ENCODE results near the gene ACTMAP. TPM values are rescaled to one million over a fixed set of nuclear protein-coding genes. Genes with fewer than 3 reads are reported as not detected.
"Not testable (repeated sequence)": the region's sequence is repeated elsewhere in the genome, so short reads cannot be mapped to it uniquely, and the experiment has no call there.

Gene ACTMAP
- total RNA-seq, 1 donor from 2014 or later = 1.9 TPM

- Histone ChIP-seq H2AFZ (replicated peaks) (no peak overlapping the region), H3F3A (ENCODE audit: low read depth) (no peaks in the 10 kb centered on the region), H3K36me3 (no peaks in the 10 kb centered on the region), H3K79me2 (ENCODE audit: low read depth) (no peaks in the 10 kb centered on the region), H3K9ac (no peak overlapping the region), H3K27me3 (no peaks in the 10 kb centered on the region), H4K20me1 (ENCODE audit: low read depth) (no peaks in the 10 kb centered on the region), H3K4me3 (no peak overlapping the region), H3K4me2 (no peak overlapping the region), H3K9me3 (ENCODE audit: low read depth) (no peaks in the 10 kb centered on the region), H3K27ac (no peak overlapping the region), H3K4me1 (no peaks in the 10 kb centered on the region)
- peaks cover 4% of the 10 kb centered on the region for H3K36me3 Mint-ChIP-seq
- peaks cover 20% of the 10 kb centered on the region for H3K4me1 Mint-ChIP-seq
- no peaks in the 10 kb centered on the region for H3K9me3 Mint-ChIP-seq
- no peak for DNase-seq (ENCODE audit: low spot score)
- peak overlapping the region; percentile 46 for H3K27ac Mint-ChIP-seq
- no peak for TF ChIP-seq CTCF (IDR thresholded peaks at IDR 0.05)
- no peak for TF ChIP-seq EZH2 (IDR thresholded peaks at IDR 0.05)
- TF ChIP-seq EZH2phosphoT487 (IDR thresholded peaks at IDR 0.05) = no peak
- H3K4me3 Mint-ChIP-seq = no peak overlapping the region
- H3K27me3 Mint-ChIP-seq (ENCODE audit: insufficient read depth, low read depth) = peaks cover 6% of the 10 kb centered on the region
Measured at GRCh38 chr19:40786060-40787037, 36.1 kb upstream of the ACTMAP start.

- H3K36me3 ChIP-seq = no peaks in the 10 kb centered on the region
- no peaks in the 10 kb centered on the region for H3K4me1 ChIP-seq
- Mint-ChIP-seq H3K27me3 (ENCODE audit: insufficient read depth, low read depth) (peaks cover 8% of the 10 kb centered on the region), H3K27ac (no peak overlapping the region), H3K36me3 (peaks cover 4% of the 10 kb centered on the region), H3K4me3 (peak overlapping the region; percentile 46), H3K9me3 (no peaks in the 10 kb centered on the region), H3K4me1 (peaks cover 16% of the 10 kb centered on the region)
- H3K79me2 ChIP-seq (ENCODE audit: low read depth) = no peaks in the 10 kb centered on the region
- no peak overlapping the region for H2AFZ ChIP-seq (replicated peaks)
- H4K20me1 ChIP-seq (ENCODE audit: low read depth) = no peaks in the 10 kb centered on the region
- no peak for DNase-seq (ENCODE audit: low spot score)
- H3K27me3 ChIP-seq = no peaks in the 10 kb centered on the region
- no peak overlapping the region for H3K27ac ChIP-seq
- H3K9me3 ChIP-seq (ENCODE audit: low read depth) = no peaks in the 10 kb centered on the region
- H3K4me3 ChIP-seq = no peak overlapping the region
- H3F3A ChIP-seq (ENCODE audit: low read depth) = no peaks in the 10 kb centered on the region
- no peak overlapping the region for H3K9ac ChIP-seq
- TF ChIP-seq CTCF (IDR thresholded peaks at IDR 0.05) (no peak), EZH2 (IDR thresholded peaks at IDR 0.05) (no peak), EZH2phosphoT487 (IDR thresholded peaks at IDR 0.05) (no peak)
- H3K4me2 ChIP-seq = no peak overlapping the region
Measured at GRCh38 chr19:40785526-40785925, 35.2 kb upstream of the ACTMAP start.

GRCh38 chr19:40784146-40784545 is 33.9 kb upstream of the ACTMAP start:
- H3K9me3 ChIP-seq (ENCODE audit: low read depth); H3K9me3 Mint-ChIP-seq; H2AFZ ChIP-seq (replicated peaks); H3K27ac ChIP-seq; H3K27ac Mint-ChIP-seq; H3K36me3 Mint-ChIP-seq; H3K4me2 ChIP-seq; H3K9ac ChIP-seq; H3K36me3 ChIP-seq; DNase-seq (ENCODE audit: low spot score); H3K4me1 ChIP-seq; H3F3A ChIP-seq (ENCODE audit: low read depth); H3K4me3 ChIP-seq; H3K79me2 ChIP-seq (ENCODE audit: low read depth); H3K27me3 ChIP-seq; H3K27me3 Mint-ChIP-seq (ENCODE audit: insufficient read depth, low read depth); H4K20me1 ChIP-seq (ENCODE audit: low read depth); H3K4me3 Mint-ChIP-seq: not testable (repeated sequence)
- H3K4me1 Mint-ChIP-seq = peaks cover 12% of the 10 kb centered on the region

- TF ChIP-seq EZH2phosphoT487 (IDR thresholded peaks at IDR 0.05) (no peak), CTCF (IDR thresholded peaks at IDR 0.05) (no peak), EZH2 (IDR thresholded peaks at IDR 0.05) (no peak)
- peaks cover 15% of the 10 kb centered on the region for H3K4me1 Mint-ChIP-seq
- Histone ChIP-seq H3K9ac (no peak overlapping the region), H3K4me3 (no peak overlapping the region), H3K79me2 (ENCODE audit: low read depth) (no peaks in the 10 kb centered on the region), H4K20me1 (ENCODE audit: low read depth) (no peaks in the 10 kb centered on the region), H3K27me3 (no peaks in the 10 kb centered on the region), H2AFZ (replicated peaks) (no peak overlapping the region), H3K27ac (no peak overlapping the region), H3F3A (ENCODE audit: low read depth) (peaks cover 6% of the 10 kb centered on the region), H3K4me2 (no peak overlapping the region), H3K9me3 (ENCODE audit: low read depth) (no peaks in the 10 kb centered on the region), H3K4me1 (no peaks in the 10 kb centered on the region), H3K36me3 (no peaks in the 10 kb centered on the region)
- no peaks in the 10 kb centered on the region for H3K9me3 Mint-ChIP-seq
- H3K4me3 Mint-ChIP-seq = no peak overlapping the region
- peaks cover 5% of the 10 kb centered on the region for H3K27me3 Mint-ChIP-seq (ENCODE audit: insufficient read depth, low read depth)
- H3K27ac Mint-ChIP-seq = no peak overlapping the region
- no peak for DNase-seq (ENCODE audit: low spot score)
- H3K36me3 Mint-ChIP-seq = no peaks in the 10 kb centered on the region
Measured at GRCh38 chr19:40783711-40784110, 33.4 kb upstream of the ACTMAP start.
